Measurements from ENCODE around the gene NADK2.
"Not testable (repeated sequence)": the region's sequence is repeated elsewhere in the genome, so short reads cannot be mapped to it uniquely, and the experiment has no call there.

The NADK2 gene

GRCh38 chr5:36205329-36205728 lies 36.4 kb downstream of the NADK2 start:
- DNase-seq = no peak

DNA sequence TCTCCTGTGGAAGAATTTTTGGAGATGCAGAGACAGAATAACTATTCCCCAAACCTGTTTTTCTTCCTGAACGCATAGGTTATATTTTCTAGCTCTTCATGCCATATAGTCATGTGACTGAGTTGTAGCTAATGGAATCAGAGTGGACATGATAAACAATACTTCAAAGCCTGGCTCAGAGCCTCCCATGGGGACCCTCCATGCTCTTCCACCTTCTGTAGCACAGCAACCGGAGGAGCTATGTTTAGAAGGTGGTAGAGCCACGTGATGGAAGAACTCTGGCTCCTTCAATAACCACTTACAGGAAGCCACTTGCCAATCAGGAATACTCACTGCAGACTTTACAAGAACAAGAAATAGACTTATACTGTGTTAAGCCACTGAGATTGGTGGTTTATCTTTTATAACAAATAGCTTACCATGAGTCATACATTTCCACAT lies 39.2 kb downstream of the NADK2 start:
- no peak for DNase-seq

DNA sequence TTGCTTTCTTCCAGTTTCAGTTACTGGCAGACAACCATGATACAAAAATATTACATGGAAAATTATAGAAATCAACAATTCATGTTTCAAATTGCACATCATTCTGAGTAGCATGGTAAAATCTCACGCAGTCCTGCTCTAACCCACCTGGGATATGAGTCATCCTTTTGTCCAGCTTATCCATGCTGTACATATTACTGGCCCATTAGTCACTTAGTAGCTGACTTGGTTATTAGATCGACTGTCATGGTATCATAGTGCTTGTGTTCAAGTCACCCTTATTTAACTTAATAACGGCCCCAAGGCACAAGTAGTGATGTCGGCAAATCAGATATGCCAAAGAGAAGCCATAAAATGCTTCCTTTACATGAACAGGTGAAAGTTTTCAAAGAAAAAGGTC lies 41.2 kb downstream of the NADK2 start:
- no peak for DNase-seq

DNA sequence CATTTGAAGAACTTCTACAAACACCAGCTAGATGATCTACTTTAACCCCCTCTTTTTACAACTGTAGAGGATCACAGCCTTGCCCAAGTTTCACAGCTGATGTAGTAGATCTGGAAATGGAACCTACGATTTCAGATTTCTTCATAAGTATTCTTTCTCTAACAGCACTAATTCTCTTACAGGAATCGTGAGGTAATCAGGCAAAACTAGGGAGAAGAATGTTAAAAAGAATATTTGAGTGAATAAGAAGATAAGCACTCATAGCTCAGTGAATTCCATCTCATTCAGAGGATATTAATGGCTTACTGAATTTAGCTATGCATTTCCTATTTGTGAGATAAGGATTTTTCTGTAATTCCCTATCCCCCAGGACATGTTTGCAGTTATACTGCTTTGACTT lies 42.1 kb downstream of the NADK2 start:
- no peak for DNase-seq

DNA sequence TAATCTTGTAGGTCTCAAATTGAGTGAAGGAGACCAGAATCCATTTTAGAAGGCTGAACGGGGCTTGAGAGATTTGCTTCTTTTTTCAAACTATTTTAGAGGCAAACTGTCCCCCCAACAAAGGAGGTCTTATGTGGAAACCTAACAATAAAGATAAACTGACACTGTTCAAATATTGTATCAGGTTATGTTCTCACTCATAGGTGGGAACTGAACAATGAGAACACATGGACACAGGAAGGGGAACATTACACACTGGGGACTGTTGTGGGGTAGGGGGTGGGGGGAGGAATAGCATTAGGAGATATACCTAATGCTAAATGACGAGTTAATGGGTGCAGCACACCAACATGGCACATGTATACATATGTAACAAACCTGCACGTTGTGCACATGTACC lies 42.9 kb downstream of the NADK2 start:
- DNase-seq = not testable (repeated sequence)

DNA sequence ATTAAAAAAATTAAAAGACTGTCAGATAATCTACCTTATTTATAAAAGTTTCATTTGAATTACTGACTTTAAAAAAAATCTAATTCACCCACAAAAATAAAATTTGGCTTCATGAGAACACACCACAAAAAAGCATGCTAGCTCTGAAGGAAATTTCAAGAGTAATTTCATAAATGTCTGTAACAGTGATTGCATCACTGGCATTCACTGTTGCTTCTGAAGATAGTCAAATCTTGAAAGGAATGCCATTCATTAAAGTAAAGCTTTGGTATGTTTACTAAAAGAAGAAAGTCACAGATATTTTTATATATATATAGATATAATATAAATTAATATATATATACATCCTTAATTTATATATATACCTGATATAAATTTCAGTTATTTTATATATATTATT lies 43.4 kb downstream of the NADK2 start:
- no peak for DNase-seq

GRCh38 chr5:36193746-36194145 lies 48.0 kb downstream of the NADK2 start:
- DNase-seq = no peak

- DNase-seq = not testable (repeated sequence)
Observed at GRCh38 chr5:36184408-36184807, 57.3 kb downstream of the NADK2 start.

GRCh38 chr5:36181774-36182173 lies 60.0 kb downstream of the NADK2 start:
- DNase-seq = no peak

- DNase-seq = no peak
Observed at GRCh38 chr5:36180556-36181350, 61.0 kb downstream of the NADK2 start.

GRCh38 chr5:36179950-36180349 lies 61.8 kb downstream of the NADK2 start:
- no peak for DNase-seq

DNA sequence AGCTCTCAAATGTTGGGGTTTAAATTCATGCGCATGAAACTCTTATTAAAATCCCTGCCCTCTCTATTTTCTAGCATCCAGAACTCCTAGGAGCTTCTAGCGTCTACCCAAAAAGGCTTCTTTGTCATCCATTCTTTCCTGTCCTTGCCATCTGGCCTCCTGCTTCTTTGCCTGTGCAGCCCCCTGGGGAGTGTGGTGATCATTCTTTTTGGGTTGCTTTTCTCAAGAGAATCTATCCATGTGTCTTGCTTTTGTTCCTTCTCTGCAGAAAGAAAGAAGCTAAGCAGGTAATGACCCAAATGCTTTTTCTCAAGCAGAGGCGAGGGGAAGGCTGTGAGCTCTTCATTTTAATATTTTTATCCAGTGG lies 63.2 kb downstream of the NADK2 start:
- no peak for DNase-seq

DNA sequence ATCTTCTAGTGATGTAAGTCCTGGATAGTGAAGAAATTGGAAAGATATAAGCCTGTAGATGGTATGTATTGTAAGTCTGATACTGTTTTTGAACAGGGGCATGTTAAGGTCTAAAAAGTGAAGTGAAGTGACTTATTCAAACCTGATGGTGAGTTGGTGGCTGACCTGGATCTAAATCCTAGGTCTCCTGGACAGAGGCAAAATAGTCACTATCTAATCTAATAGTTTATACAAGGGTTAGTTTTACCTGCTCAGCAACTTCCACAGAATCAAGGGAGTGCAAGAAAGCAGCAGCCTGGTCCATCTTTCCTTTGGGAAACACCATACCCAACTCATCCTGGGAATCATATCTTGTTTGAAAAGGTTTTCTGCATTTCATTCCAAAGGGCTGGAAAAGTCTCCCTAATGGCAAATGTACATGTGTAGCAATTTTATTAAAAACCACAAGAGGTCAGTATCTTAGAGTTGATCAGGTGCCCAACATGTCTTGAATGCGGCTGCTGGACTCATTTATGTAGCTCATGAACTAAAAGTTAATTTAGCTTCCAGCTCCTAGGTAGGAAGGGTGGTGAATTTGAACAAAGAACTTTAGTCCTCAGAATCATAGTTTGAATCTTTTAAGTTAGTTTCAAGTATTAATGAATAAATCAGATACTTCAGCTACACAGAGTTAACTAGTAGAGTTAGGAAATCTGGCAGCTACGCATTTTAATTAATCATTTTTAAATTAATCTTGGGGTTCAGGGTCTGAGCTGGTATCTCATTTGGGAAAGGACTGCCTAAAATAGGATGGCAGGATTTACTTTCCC lies 63.8 kb downstream of the NADK2 start:
- peak; percentile 32 for DNase-seq

- DNase-seq = peak; percentile 17
Observed at GRCh38 chr5:36177154-36177553, 64.6 kb downstream of the NADK2 start.

GRCh38 chr5:36175043-36175442 lies 66.7 kb downstream of the NADK2 start:
- DNase-seq = no peak

DNA sequence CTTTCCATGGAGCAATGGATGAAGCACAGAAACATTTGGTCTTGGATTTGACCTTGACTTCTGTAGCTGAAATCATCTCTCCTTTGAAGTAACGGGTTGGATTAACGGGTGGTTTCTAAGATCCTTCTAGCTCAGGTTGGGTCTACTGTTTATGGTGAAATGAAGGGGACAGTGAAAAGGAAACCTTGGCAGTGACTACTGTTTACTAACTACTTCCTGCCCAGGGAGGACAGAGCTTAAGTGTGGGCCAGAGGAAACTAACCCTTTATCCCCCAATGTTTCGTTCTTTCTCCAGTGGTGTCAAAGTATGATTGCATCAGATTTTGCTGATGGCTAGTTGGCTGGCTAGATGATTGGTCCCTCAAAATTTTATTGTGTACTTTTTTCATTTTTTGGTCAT lies 67.6 kb downstream of the NADK2 start:
- no peak for DNase-seq

GRCh38 chr5:36173426-36173825 lies 68.3 kb downstream of the NADK2 start:
- DNase-seq = no peak

GRCh38 chr5:36172599-36172998 lies 69.1 kb downstream of the NADK2 start:
- DNase-seq = no peak

DNA sequence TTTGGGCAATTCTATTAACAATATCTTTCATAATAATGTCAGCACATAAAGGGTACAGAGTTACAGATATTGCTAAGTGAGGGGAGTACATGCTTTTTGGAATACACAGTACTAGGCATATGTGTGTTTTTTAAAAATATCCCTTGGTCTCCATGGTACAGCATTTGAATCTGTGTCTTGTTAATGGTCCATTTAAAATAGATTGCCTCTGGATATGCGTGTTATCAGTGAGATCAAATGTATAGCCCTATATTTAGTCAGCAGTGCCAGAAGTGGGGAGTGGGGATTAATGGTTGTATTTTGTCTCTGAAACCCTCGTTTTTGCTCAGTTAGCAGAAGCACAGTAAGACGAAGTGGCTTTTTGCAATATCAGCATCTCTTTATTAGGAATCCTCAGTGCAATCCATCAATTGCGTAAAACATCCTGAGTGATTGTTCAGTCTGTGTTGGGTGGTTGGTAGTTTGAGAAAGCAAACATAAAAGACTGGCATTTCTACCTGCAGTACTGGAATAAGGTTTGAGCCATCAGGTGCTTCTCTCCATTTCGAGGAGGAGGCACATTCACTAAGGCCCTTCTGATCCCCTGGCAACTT lies 70.8 kb downstream of the NADK2 start:
- no peak for DNase-seq

DNA sequence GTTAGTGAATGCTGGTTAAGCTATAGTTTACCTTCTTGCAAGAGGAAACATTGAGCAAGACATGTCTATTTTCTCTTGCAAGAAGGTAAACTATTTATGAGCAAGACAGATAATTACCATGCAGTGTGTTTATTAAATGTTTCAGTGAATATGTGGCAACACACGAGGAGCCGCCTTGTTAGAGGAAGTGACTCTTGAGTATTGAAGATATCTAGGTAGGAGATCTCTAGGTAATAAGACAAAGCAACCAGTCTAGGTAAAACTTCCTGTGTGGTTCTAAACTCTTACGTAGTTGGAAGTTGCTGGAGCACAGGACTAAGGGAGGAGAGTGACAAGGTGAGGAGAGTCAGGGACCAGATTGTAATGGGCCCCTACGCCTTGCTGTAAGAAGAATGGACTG lies 73.0 kb downstream of the NADK2 start:
- no peak for DNase-seq

GRCh38 chr5:36164461-36164860 lies 77.3 kb downstream of the NADK2 start:
- DNase-seq = no peak

DNA sequence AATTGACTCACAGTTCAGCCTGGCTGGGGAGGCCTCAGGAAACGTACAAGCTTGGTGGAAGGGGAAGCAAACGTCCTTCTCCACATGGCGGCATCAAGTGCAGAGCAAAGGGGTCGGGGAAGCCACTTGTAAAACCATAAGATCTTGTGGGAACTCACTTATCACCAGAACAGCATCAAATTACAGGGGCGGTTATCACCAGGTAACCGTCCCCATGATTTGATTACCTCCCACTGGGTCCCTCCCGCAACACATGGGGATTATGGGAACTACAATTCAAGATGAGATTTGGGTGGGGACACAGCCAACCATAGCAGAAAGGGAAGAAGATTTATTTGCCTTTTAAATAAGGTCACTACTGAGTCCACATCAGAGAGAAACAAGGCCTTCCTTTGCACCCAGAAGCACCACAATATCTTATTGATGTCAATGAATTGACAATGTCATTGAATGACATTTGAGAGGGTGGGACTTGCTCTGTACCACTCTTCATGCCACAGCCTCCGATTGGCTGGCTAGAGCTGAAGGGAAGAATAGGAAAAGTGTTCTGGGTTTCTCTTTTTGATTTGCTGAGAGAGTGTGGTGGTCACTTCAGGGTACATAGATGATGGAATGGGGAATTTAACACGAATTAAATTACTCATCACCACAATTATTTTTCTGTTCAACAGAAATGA lies 78.8 kb downstream of the NADK2 start:
- no peak for DNase-seq

GRCh38 chr5:36161361-36161760 lies 80.4 kb downstream of the NADK2 start:
- no peak for DNase-seq
